OCI-LY1 (cell line): ENCODE results near the gene RUSF1.
"Not testable (repeated sequence)": the region's sequence is repeated elsewhere in the genome, so short reads cannot be mapped to it uniquely, and the experiment has no call there.

ENCODE experiments used
- H2AFZ ChIP-seq: fragments of 200-600 bp; sonication (generic), shearing (Covaris generic); 2 replicates; pipeline ENCODE4 v1.6.0; 2014; ENCODE audit warnings: antibody characterized with exemption, mild to moderate bottlenecking, low read length
- H3F3A ChIP-seq: fragments of 200-600 bp; sonication (generic), shearing (Covaris generic); 2 replicates; pipeline ENCODE4 v1.6.0; 2014; ENCODE audit warnings: mild to moderate bottlenecking, antibody characterized with exemption, low read length, moderate library complexity; ENCODE audit not compliant: insufficient read depth
- H3K27ac ChIP-seq: fragments of 200-600 bp; sonication (generic); 2 replicates; pipeline ENCODE4 v1.5.1; 2014; ENCODE audit warnings: low read length, mixed run types, mild to moderate bottlenecking, low read depth; ENCODE audit not compliant: poor library complexity, severe bottlenecking
- H3K27me3 ChIP-seq: fragments of 200-600 bp; sonication (generic); 2 replicates; pipeline ENCODE4 v1.6.0; 2014; ENCODE audit warnings: antibody characterized with exemption, mild to moderate bottlenecking, low read length, moderate library complexity; ENCODE audit not compliant: insufficient read depth
- H3K36me3 ChIP-seq: fragments of 200-600 bp; sonication (generic); 2 replicates; pipeline ENCODE4 v1.6.1; 2014; ENCODE audit warnings: mild to moderate bottlenecking, antibody characterized with exemption, low read length, moderate library complexity, mixed read lengths; ENCODE audit not compliant: insufficient read depth
- H3K4me1 ChIP-seq: fragments of 200-600 bp; sonication (generic); 2 replicates; pipeline ENCODE4 v1.5.1; 2014; ENCODE audit warnings: mild to moderate bottlenecking, low read length, moderate library complexity; ENCODE audit not compliant: insufficient read depth, severe bottlenecking
- H3K4me2 ChIP-seq: fragments of 200-600 bp; sonication (generic), shearing (Covaris generic); 2 replicates; pipeline ENCODE4 v1.6.1; 2014; ENCODE audit warnings: low read length
- H3K4me3 ChIP-seq: fragments of 200-600 bp; sonication (generic); 2 replicates; pipeline ENCODE4 v1.5.1; 2014; ENCODE audit warnings: low read length, low read depth, mild to moderate bottlenecking, mixed read lengths; ENCODE audit not compliant: poor library complexity, severe bottlenecking
- H3K79me2 ChIP-seq: fragments of 200-600 bp; shearing (Covaris generic); 2 replicates; pipeline ENCODE4 v1.6.1; 2016; ENCODE audit warnings: mixed run types, low read length, mixed read lengths; ENCODE audit not compliant: insufficient read depth
- H3K9ac ChIP-seq: fragments of 200-600 bp; sonication (generic), shearing (Covaris generic); 2 replicates; pipeline ENCODE4 v1.6.1; 2014; ENCODE audit warnings: mild to moderate bottlenecking, low read length, mixed read lengths
- H3K9me2 ChIP-seq: fragments of 200-600 bp; sonication (generic), shearing (Covaris generic); 2 replicates; pipeline ENCODE4 v1.6.1; 2014; ENCODE audit warnings: low read depth, mild to moderate bottlenecking, low read length, mixed read lengths
- H3K9me3 ChIP-seq: fragments of 200-600 bp; shearing (Covaris generic); 2 replicates; pipeline ENCODE4 v1.6.1; 2014; ENCODE audit warnings: low read length, mixed read lengths
- H4K20me1 ChIP-seq: fragments of 200-600 bp; sonication (generic), shearing (Covaris generic); 2 replicates; pipeline ENCODE4 v1.6.0; 2016; ENCODE audit warnings: mild to moderate bottlenecking, low read length; ENCODE audit not compliant: insufficient read depth
- EZH2 ChIP-seq: fragments of 200-600 bp; sonication (generic), shearing (Covaris generic); IDR thresholded peaks from 2 replicates; pipeline ENCODE4 v1.8.0; 2017; ENCODE audit warnings: borderline replicate concordance, mixed run types, mild to moderate bottlenecking, antibody characterized with exemption, low read length, moderate library complexity, mixed read lengths
- TF ChIP-seq, protein P1 (sequence below): fragments of 200-600 bp; sonication (generic), shearing (Covaris generic); IDR thresholded peaks from 2 replicates; pipeline ENCODE4 v1.5.1; 2017; ENCODE audit warnings: mild to moderate bottlenecking, antibody characterized with exemption, low read length, moderate library complexity, mixed read lengths

Gene RUSF1

DNA sequence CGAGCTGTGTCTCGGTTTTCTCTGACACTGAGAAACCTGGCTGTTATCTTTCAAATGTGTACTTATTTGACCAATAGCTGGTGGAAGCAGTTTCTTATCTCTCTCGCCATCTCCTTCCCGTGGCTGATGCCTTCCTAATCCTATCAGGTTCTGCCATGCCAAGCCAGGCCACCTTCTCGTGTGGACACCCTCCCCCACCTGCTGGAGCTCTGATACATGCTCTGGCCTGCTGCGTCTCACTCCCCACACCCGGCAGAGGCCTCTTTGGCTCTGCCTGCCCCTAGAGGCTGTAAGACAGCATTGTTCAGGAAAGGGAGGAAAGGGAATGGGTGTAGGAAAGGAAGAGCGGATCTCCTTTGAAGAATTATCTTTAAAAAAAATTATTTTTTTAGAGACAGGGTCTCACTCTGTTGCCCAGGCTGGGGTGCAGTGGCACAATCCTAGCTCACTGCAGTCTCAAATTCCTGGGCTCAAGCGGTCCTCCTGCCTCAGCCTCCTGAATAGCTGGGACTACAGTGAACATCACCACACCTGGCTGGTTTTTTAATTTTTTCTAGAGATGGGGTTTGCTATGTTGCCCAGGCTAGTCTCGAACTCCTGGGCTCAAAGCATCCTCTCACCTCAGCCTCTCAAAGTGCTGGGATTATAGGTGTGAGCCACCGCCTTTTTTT, 56.4 kb downstream of the RUSF1 start:
- no peaks in the 10 kb centered on the region for H4K20me1 ChIP-seq
- no peaks in the 10 kb centered on the region for H3K79me2 ChIP-seq
- no peak overlapping the region for H3K4me2 ChIP-seq
- H3K9me2 ChIP-seq: no peaks in the 10 kb centered on the region
- no peaks in the 10 kb centered on the region for H3K27me3 ChIP-seq
- peaks cover 4% of the 10 kb centered on the region for H3K4me1 ChIP-seq
- H3K36me3 ChIP-seq: 0 out of 2 replicates have a peak, but pooled peaks cover under 1% of the 10 kb centered on the region
- no peak overlapping the region for H3K27ac ChIP-seq
- no peaks in the 10 kb centered on the region for H3F3A ChIP-seq
- no peak overlapping the region for H2AFZ ChIP-seq
- no peaks in the 10 kb centered on the region for H3K9me3 ChIP-seq
- H3K9ac ChIP-seq: no peak overlapping the region
- TF ChIP-seq, protein P1, sequence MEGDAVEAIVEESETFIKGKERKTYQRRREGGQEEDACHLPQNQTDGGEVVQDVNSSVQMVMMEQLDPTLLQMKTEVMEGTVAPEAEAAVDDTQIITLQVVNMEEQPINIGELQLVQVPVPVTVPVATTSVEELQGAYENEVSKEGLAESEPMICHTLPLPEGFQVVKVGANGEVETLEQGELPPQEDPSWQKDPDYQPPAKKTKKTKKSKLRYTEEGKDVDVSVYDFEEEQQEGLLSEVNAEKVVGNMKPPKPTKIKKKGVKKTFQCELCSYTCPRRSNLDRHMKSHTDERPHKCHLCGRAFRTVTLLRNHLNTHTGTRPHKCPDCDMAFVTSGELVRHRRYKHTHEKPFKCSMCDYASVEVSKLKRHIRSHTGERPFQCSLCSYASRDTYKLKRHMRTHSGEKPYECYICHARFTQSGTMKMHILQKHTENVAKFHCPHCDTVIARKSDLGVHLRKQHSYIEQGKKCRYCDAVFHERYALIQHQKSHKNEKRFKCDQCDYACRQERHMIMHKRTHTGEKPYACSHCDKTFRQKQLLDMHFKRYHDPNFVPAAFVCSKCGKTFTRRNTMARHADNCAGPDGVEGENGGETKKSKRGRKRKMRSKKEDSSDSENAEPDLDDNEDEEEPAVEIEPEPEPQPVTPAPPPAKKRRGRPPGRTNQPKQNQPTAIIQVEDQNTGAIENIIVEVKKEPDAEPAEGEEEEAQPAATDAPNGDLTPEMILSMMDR: peak; percentile 37
- TF ChIP-seq EZH2: no peak
- H3K4me3 ChIP-seq: no peak overlapping the region

DNA sequence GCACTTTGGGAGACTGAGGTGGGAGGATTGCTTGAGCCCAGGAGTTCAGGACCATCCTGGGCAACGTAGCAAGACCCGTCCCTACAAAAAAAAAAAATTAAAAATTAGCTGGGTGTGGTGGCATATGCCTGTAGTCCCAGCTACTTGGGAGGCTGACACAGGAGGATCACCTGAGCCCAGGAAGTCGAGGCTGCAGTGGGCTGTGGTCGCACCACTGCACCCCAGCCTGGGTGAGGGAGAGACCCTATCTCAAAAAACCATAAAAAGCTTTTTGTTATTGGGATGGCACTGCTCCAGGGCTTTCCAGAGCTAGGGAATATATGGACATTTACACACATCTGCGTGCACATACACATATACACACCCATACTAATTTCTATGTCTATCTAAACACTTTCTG, 57.0 kb downstream of the RUSF1 start:
- Histone ChIP-seq H2AFZ (no peak overlapping the region), H3F3A (no peaks in the 10 kb centered on the region), H3K4me3 (no peak overlapping the region), H3K27me3 (peaks cover 2% of the 10 kb centered on the region; the same call in 1 of the 2 replicates), H3K27ac (no peak overlapping the region), H3K9me2 (no peaks in the 10 kb centered on the region), H3K36me3 (no peaks in the 10 kb centered on the region; the same call in 1 of the 2 replicates), H3K79me2 (no peaks in the 10 kb centered on the region), H3K4me1 (peaks cover 4% of the 10 kb centered on the region), H3K9me3 (no peaks in the 10 kb centered on the region), H4K20me1 (no peaks in the 10 kb centered on the region), H3K9ac (no peak overlapping the region), H3K4me2 (no peak overlapping the region)
- TF ChIP-seq, protein P1: no peak
- TF ChIP-seq EZH2: no peak

DNA sequence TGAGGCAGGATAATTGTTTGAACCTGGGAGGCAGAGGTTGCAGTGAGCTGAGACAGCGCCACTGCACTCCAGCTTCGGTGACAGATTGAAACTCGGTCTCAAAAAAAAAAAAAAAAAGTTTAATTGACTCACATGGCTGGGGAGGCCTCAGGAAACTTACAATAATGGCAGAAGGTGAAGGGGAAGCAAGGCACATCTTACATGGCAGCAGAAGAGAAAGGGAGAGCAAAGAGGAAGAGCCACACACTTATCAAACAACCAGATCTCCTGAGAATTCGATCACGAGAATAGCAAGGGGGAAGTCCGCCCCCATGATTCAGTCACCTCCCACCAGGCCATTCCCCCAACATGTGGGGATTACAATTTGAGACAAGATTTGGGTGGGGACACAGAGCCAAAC, 62.3 kb downstream of the RUSF1 start:
- not testable (repeated sequence) for H3K4me1 ChIP-seq, H3K4me3 ChIP-seq, H3K9me2 ChIP-seq, H3K27ac ChIP-seq, H3K9me3 ChIP-seq, H3K36me3 ChIP-seq, H3F3A ChIP-seq, H3K4me2 ChIP-seq, H4K20me1 ChIP-seq, H3K27me3 ChIP-seq, H3K79me2 ChIP-seq, H2AFZ ChIP-seq, H3K9ac ChIP-seq

DNA sequence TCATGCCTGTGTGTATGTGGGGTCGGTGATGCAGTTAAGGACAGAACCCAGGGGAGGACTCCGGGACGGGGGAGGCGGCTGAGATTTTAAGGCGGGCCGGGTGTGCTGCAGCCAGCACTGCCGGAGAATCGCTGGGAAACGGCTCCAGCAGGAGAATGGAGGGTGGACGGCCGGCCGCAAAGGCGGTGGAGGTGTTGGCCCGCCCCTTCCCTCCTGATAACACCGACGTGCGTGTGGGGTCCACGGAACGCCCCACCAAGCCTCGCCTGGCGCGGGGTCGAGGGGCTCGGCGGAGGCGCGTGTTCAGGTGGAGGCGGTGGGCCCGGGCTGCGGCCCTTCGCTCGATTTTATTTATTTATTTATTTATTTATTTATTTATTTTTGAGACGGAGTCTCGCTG, 66.2 kb downstream of the RUSF1 start:
- H3K27me3 ChIP-seq: peaks cover 4% of the 10 kb centered on the region; the same call in 1 of the 2 replicates
- no peaks in the 10 kb centered on the region for H3K79me2 ChIP-seq
- H3K9me2 ChIP-seq: no peaks in the 10 kb centered on the region
- no peak overlapping the region for H3K4me2 ChIP-seq
- no peak overlapping the region for H3K4me3 ChIP-seq
- no peaks in the 10 kb centered on the region for H4K20me1 ChIP-seq
- H2AFZ ChIP-seq: no peak overlapping the region
- H3F3A ChIP-seq: no peaks in the 10 kb centered on the region
- no peaks in the 10 kb centered on the region; the same call in 1 of the 2 replicates for H3K36me3 ChIP-seq
- H3K4me1 ChIP-seq: peaks cover 5% of the 10 kb centered on the region
- H3K9ac ChIP-seq: no peak overlapping the region
- no peaks in the 10 kb centered on the region for H3K9me3 ChIP-seq
- no peak overlapping the region for H3K27ac ChIP-seq
- TF ChIP-seq EZH2: no peak
- TF ChIP-seq, protein P1: no peak
